ENCODE measurements around the gene S100A7. TPM values are rescaled to one million over a fixed set of nuclear protein-coding genes. Genes with fewer than 3 reads are reported as not detected.

Gene S100A7
- total and polyA plus RNA-seq, 9 of the 15 experiments (the other 6 are each of a cell fraction or from before 2014, with no cell fraction given): not detected

DNA sequence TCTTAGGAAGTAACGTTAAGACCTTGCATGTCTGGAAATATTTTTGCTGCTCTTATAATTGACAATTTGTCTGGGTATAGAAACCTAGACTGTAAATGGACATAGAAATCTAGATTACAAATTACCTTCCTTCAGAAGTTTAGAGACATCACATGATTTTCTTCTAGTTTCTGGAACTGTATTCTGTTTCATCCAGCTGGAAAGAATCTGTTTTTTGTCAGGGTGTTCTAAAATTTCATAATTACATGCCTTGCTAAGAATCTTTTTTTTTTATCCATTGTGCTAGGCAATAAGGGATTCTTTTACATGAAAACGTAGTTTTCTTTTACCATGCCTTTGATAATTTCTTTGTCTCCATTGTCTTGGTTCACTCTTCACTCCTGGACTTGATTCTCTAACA, 20.7 kb upstream of the S100A7 start:
- H4K20me1 ChIP-seq (replicated peaks; ENCODE audit: control insufficient read depth, insufficient read depth, low read length): no peaks in the 10 kb centered on the region
- intact Hi-C loops (cut with micrococcal nuclease): no loop called here
- peaks cover 2 to 19% of the 10 kb centered on the region in 2 experiments; a peak in 3 of 5 replicates for H3K27me3 ChIP-seq (ENCODE audit: control insufficient read depth in 2 of 2, insufficient read depth in 2 of 2, low read length in 2 of 2)
- POLR2A ChIA-PET: interaction anchor here (0.9 kb wide), 1 partner anchor 430 kb away, joined by 6 read pairs; no protein-coding TSS in a partner anchor
- CTCF ChIA-PET (ENCODE audit: low intra/inter-chr PET ratio): no interaction called here
- peaks cover 3% of the 10 kb centered on the region for H3K9me1 ChIP-seq (ENCODE audit: control insufficient read depth, insufficient read depth, low read length)
- BruUV-seq (replicated peaks): no TSS peak
- TF ChIP-seq ZBED1 (IDR thresholded peaks at IDR 0.05) (no peak), MLX (CRISPR knock-in tag; conservative IDR thresholded peaks at IDR 0.05) (no peak), ZNF232 (CRISPR knock-in tag; IDR thresholded peaks at IDR 0.05) (no peak), POLR2AphosphoS5 (IDR thresholded peaks at IDR 0.05; ENCODE audit: control insufficient read depth, insufficient read depth, low read depth, low read length) (no peak), ZNF263 (CRISPR knock-in tag; IDR thresholded peaks at IDR 0.05; ENCODE audit: borderline replicate concordance) (no peak)
- H3K4me3 ChIP-seq: no peak overlapping the region
- WGBS (ENCODE audit: insufficient coverage, low coverage, missing lambda C conversion rate): 0% methylated on average over 2 of the region's 2 CpGs
- ATAC-seq (no peak), FAIRE-seq (no peak), DNase-seq (ENCODE audit: extremely low read depth in 1 of 4, low spot score in 3 of 4) (no peak)
- no peaks in the 10 kb centered on the region for H3K79me2 ChIP-seq (ENCODE audit: control insufficient read depth, insufficient read depth, low read length)
- H3K9ac ChIP-seq (ENCODE audit: insufficient read depth in 1 of 2, low read depth in 2 of 2, low read length in 2 of 2): no peak overlapping the region
- no peak overlapping the region for H3K27ac ChIP-seq (ENCODE audit: extremely low read depth, low read depth, low read length)
- no peaks in the 10 kb centered on the region for H3K36me3 ChIP-seq (ENCODE audit: control insufficient read depth, insufficient read depth, low read length)
- H2AFZ ChIP-seq (ENCODE audit: low read depth, low read length): no peak overlapping the region
- H3K9me3 ChIP-seq (replicated peaks; ENCODE audit: control insufficient read depth, insufficient read depth, low read depth, low read length): no peaks in the 10 kb centered on the region
- H3K4me1 ChIP-seq (replicated peaks in 1 of 2; ENCODE audit: control insufficient read depth in 2 of 2, insufficient read depth in 2 of 2, low read length in 2 of 2): no peaks in the 10 kb centered on the region
- in situ Hi-C loops (cut with MboI): no loop called here
- no peak overlapping the region for H3K4me2 ChIP-seq (ENCODE audit: insufficient read depth, low read length)

Data from K562 (cell line).